ENCODE measurements around the gene CLEC2A.

Gene CLEC2A

DNA sequence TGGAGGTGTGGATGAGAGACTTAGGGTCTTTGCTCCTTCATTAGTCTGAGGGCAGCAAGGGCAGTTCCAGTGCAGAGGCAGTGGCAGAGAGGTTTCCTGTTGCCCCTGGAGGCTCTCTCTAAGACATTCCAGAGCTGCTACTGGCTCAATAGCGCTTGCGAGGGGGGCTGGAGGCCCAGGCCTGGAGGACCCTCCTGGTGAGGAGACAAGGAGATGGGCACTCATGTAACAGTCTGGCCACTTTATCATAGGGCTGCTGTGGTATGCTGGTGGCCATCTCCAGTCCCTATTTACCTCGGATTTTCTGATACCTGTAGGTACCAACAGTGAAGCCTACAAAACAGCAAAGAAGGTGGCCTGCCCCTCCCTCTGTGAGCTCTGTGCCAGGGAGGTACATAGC is 12.7 kb downstream of the CLEC2A start:
- Histone ChIP-seq H3K9me2 (replicated peaks; ENCODE audit: insufficient read depth, low read length) (no peaks in the 10 kb centered on the region), H3K4me2 (ENCODE audit: low read depth, low read length, poor library complexity, severe bottlenecking) (no peak overlapping the region), H3K27me3 (ENCODE audit: low read length) (no peaks in the 10 kb centered on the region), H3K27ac (ENCODE audit: low read depth, low read length) (no peak overlapping the region), H3K79me2 (ENCODE audit: insufficient read depth, low read length) (no peaks in the 10 kb centered on the region), H3K9me3 (ENCODE audit: insufficient read depth, low read length) (no peaks in the 10 kb centered on the region), H2AFZ (ENCODE audit: low read depth, low read length, severe bottlenecking) (no peak overlapping the region), H3F3A (ENCODE audit: insufficient read depth) (no peaks in the 10 kb centered on the region), H3K36me3 (ENCODE audit: low read length) (no peaks in the 10 kb centered on the region), H3K4me3 (ENCODE audit: insufficient read depth, low read length, poor library complexity, severe bottlenecking) (no peak overlapping the region), H3K9ac (ENCODE audit: low read length) (no peak overlapping the region), H4K20me1 (ENCODE audit: low read depth, low read length) (no peaks in the 10 kb centered on the region)
- TF ChIP-seq, protein P1, sequence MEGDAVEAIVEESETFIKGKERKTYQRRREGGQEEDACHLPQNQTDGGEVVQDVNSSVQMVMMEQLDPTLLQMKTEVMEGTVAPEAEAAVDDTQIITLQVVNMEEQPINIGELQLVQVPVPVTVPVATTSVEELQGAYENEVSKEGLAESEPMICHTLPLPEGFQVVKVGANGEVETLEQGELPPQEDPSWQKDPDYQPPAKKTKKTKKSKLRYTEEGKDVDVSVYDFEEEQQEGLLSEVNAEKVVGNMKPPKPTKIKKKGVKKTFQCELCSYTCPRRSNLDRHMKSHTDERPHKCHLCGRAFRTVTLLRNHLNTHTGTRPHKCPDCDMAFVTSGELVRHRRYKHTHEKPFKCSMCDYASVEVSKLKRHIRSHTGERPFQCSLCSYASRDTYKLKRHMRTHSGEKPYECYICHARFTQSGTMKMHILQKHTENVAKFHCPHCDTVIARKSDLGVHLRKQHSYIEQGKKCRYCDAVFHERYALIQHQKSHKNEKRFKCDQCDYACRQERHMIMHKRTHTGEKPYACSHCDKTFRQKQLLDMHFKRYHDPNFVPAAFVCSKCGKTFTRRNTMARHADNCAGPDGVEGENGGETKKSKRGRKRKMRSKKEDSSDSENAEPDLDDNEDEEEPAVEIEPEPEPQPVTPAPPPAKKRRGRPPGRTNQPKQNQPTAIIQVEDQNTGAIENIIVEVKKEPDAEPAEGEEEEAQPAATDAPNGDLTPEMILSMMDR (IDR thresholded peaks at IDR 0.05; ENCODE audit: insufficient read depth, low read length, poor library complexity, severe bottlenecking) = no peak

- TF ChIP-seq, protein P1 (IDR thresholded peaks at IDR 0.05; ENCODE audit: insufficient read depth, low read length, poor library complexity, severe bottlenecking) = no peak
- TF ChIP-seq EZH2phosphoT487 (conservative IDR thresholded peaks at IDR 0.05; ENCODE audit: low read length) = no peak
- H3K9ac ChIP-seq (ENCODE audit: low read length) = no peak overlapping the region
- no peak overlapping the region for H3K27ac ChIP-seq (ENCODE audit: low read depth, low read length)
- H3K9me2 ChIP-seq (replicated peaks; ENCODE audit: insufficient read depth, low read length) = no peaks in the 10 kb centered on the region
- no peaks in the 10 kb centered on the region for H3F3A ChIP-seq (ENCODE audit: insufficient read depth)
- H4K20me1 ChIP-seq (ENCODE audit: low read depth, low read length) = no peaks in the 10 kb centered on the region
- H3K4me3 ChIP-seq (ENCODE audit: insufficient read depth, low read length, poor library complexity, severe bottlenecking) = no peak overlapping the region
- no peaks in the 10 kb centered on the region for H3K36me3 ChIP-seq (ENCODE audit: low read length)
- no peaks in the 10 kb centered on the region for H3K27me3 ChIP-seq (ENCODE audit: low read length)
- no peaks in the 10 kb centered on the region for H3K79me2 ChIP-seq (ENCODE audit: insufficient read depth, low read length)
- no peak overlapping the region for H2AFZ ChIP-seq (ENCODE audit: low read depth, low read length, severe bottlenecking)
- no peak overlapping the region for H3K4me2 ChIP-seq (ENCODE audit: low read depth, low read length, poor library complexity, severe bottlenecking)
- no peaks in the 10 kb centered on the region for H3K9me3 ChIP-seq (ENCODE audit: insufficient read depth, low read length)
Observed at GRCh38 chr12:9911708-9912107, 20.5 kb downstream of the CLEC2A start.

- TF ChIP-seq EZH2phosphoT487 (conservative IDR thresholded peaks at IDR 0.05; ENCODE audit: low read length) = no peak
- Histone ChIP-seq H3K27me3 (ENCODE audit: low read length) (no peaks in the 10 kb centered on the region), H3K4me3 (ENCODE audit: insufficient read depth, low read length, poor library complexity, severe bottlenecking) (no peak overlapping the region), H3K9ac (ENCODE audit: low read length) (no peak overlapping the region), H3F3A (ENCODE audit: insufficient read depth) (no peaks in the 10 kb centered on the region), H3K27ac (ENCODE audit: low read depth, low read length) (no peak overlapping the region), H3K79me2 (ENCODE audit: insufficient read depth, low read length) (no peaks in the 10 kb centered on the region), H2AFZ (ENCODE audit: low read depth, low read length, severe bottlenecking) (no peak overlapping the region), H4K20me1 (ENCODE audit: low read depth, low read length) (no peaks in the 10 kb centered on the region), H3K4me2 (ENCODE audit: low read depth, low read length, poor library complexity, severe bottlenecking) (no peak overlapping the region), H3K9me3 (ENCODE audit: insufficient read depth, low read length) (no peaks in the 10 kb centered on the region), H3K9me2 (replicated peaks; ENCODE audit: insufficient read depth, low read length) (no peaks in the 10 kb centered on the region), H3K36me3 (ENCODE audit: low read length) (no peaks in the 10 kb centered on the region)
Observed at GRCh38 chr12:9910716-9911421, 21.3 kb downstream of the CLEC2A start.

- H4K20me1 ChIP-seq (ENCODE audit: low read depth, low read length) = no peaks in the 10 kb centered on the region
- H3K27me3 ChIP-seq (ENCODE audit: low read length) = no peaks in the 10 kb centered on the region
- H3K36me3 ChIP-seq (ENCODE audit: low read length) = no peaks in the 10 kb centered on the region
- H3K79me2 ChIP-seq (ENCODE audit: insufficient read depth, low read length) = no peaks in the 10 kb centered on the region
- no peak overlapping the region for H3K27ac ChIP-seq (ENCODE audit: low read depth, low read length)
- no peak overlapping the region for H3K9ac ChIP-seq (ENCODE audit: low read length)
- no peaks in the 10 kb centered on the region for H3F3A ChIP-seq (ENCODE audit: insufficient read depth)
- no peak overlapping the region for H2AFZ ChIP-seq (ENCODE audit: low read depth, low read length, severe bottlenecking)
- TF ChIP-seq EZH2phosphoT487 (conservative IDR thresholded peaks at IDR 0.05; ENCODE audit: low read length) = no peak
- TF ChIP-seq, protein P1 (IDR thresholded peaks at IDR 0.05; ENCODE audit: insufficient read depth, low read length, poor library complexity, severe bottlenecking) = no peak
- no peak overlapping the region for H3K4me2 ChIP-seq (ENCODE audit: low read depth, low read length, poor library complexity, severe bottlenecking)
- H3K9me2 ChIP-seq (replicated peaks; ENCODE audit: insufficient read depth, low read length) = no peaks in the 10 kb centered on the region
- H3K9me3 ChIP-seq (ENCODE audit: insufficient read depth, low read length) = no peaks in the 10 kb centered on the region
- H3K4me3 ChIP-seq (ENCODE audit: insufficient read depth, low read length, poor library complexity, severe bottlenecking) = no peak overlapping the region
Observed at GRCh38 chr12:9909724-9910123, 22.4 kb downstream of the CLEC2A start.
